ENCODE measurements around the gene SLC6A19.

SLC6A19 gene

GRCh38 chr5:1189269-1189668 is 12.1 kb upstream of the SLC6A19 start:
- no peak for TF ChIP-seq ZNF274 (IDR thresholded peaks at IDR 0.05; ENCODE audit: low read depth, low read length)
- H3K4me3 ChIP-seq (ENCODE audit: low read length), result no peak overlapping the region

- H3K4me3 ChIP-seq (ENCODE audit: low read length), result no peak overlapping the region
- TF ChIP-seq ZNF274 (IDR thresholded peaks at IDR 0.05; ENCODE audit: low read depth, low read length), result no peak
These were observed 11.1 kb upstream of the SLC6A19 start for GRCh38 chr5:1190278-1190677.

DNA sequence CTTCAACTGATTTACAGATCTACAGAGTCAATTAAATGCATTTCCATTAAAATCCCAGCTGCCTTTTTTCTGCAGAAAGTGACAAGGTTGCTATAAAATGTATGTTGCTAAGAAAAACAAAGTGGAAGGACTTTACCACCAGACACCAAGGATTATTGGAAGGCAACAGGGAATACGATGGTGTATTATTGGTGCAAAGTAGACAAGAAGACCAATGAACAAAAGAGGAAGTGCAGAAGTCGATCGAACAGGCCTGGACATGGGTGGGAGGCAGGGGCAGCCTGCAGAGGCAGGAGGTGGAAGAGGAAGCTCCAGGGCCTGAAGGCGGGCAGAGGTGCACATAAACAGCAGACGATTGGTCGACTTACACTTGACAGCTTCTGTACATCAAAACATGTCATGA is 10.6 kb upstream of the SLC6A19 start:
- TF ChIP-seq ZNF274 (IDR thresholded peaks at IDR 0.05; ENCODE audit: low read depth, low read length), result no peak
- H3K4me3 ChIP-seq (ENCODE audit: low read length), result no peak overlapping the region

DNA sequence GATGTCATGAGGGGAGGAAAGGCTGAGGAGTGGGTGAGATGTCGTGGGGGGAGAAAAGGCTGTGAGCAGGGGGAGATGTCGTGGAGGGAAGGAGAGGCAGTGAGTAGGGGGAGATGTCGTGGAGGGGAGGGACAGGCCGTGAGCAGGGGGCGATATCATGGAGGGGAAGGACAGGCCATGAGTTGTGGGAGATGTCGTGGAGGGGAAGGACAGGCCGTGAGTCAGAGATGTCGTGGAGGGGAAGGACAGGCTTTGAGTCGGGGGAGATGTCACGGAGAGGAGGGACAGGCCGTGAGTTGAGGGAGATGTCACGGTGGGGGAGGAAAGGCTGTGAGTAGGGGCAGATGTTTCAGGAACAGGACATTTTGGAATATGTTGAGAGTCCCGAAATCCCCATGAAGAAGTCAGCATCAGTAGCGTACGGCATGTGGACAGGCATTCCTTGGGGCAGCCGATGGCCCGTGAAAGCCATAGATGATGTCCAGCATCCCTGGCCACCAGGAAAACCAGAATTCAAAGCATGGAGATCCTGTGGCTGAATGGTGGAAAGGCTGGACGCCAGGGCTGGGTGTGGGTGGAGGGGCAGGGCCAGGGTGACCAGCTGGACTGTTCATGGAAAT is 8.3 kb upstream of the SLC6A19 start:
- TF ChIP-seq ZNF274 (IDR thresholded peaks at IDR 0.05; ENCODE audit: low read depth, low read length), result no peak
- H3K4me3 ChIP-seq (ENCODE audit: low read length), result no peak overlapping the region

DNA sequence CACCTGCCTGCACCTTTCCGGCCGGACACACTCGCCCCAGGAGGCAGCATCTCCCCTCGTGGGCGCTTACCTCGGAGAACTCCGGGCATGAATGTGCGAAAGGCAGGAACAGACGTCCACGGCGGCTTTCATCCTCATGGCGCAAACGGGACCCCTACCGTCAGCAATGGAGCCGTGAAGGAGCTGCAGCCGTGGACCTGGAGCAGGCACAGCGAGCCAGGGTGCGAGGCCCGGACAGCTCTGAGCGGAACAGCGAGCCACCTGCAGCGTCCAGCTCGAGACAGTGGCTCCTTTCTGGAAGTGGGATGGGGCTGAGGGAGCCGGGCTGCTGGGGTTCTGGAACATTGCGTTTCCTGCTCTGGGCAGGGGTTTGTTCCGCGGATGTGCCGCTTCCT is 7.8 kb upstream of the SLC6A19 start:
- no peak for TF ChIP-seq ZNF274 (IDR thresholded peaks at IDR 0.05; ENCODE audit: low read depth, low read length)
- H3K4me3 ChIP-seq (ENCODE audit: low read length), result no peak overlapping the region

- no peak overlapping the region for H3K4me3 ChIP-seq (ENCODE audit: low read length)
- TF ChIP-seq ZNF274 (IDR thresholded peaks at IDR 0.05; ENCODE audit: low read depth, low read length), result no peak
These were observed 7.0 kb upstream of the SLC6A19 start for GRCh38 chr5:1194378-1194777.

GRCh38 chr5:1195439-1195838 is 6.0 kb upstream of the SLC6A19 start:
- no peak overlapping the region for H3K4me3 ChIP-seq (ENCODE audit: low read length)
- no peak for TF ChIP-seq ZNF274 (IDR thresholded peaks at IDR 0.05; ENCODE audit: low read depth, low read length)

DNA sequence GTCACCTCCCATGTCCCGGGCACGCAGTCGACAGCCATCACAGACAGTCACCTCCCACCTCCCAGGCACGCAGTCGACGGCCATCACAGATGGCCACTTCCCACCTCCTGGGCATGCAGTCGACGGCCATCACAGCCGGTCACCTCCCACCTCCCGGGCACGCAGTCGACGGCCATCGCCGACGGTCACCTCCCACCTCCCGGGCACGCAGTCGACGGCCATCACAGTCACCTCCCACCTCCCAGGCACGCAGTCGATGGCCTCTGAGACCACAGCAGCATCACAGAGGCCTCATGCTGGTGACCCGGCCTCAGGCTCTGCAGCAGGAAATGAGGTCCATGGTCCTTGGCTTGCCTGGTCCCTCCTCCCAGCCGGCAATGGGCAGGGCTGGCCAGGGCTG is 5.5 kb upstream of the SLC6A19 start:
- H3K4me3 ChIP-seq (ENCODE audit: low read length), result no peak overlapping the region
- no peak for TF ChIP-seq ZNF274 (IDR thresholded peaks at IDR 0.05; ENCODE audit: low read depth, low read length)

- no peak overlapping the region for H3K4me3 ChIP-seq (ENCODE audit: low read length)
- TF ChIP-seq ZNF274 (IDR thresholded peaks at IDR 0.05; ENCODE audit: low read depth, low read length), result no peak
These were observed 4.8 kb upstream of the SLC6A19 start for GRCh38 chr5:1196562-1196961.

- no peak for TF ChIP-seq ZNF274 (IDR thresholded peaks at IDR 0.05; ENCODE audit: low read depth, low read length)
- H3K4me3 ChIP-seq (ENCODE audit: low read length), result no peak overlapping the region
These were observed 3.3 kb upstream of the SLC6A19 start for GRCh38 chr5:1197876-1198666.

GRCh38 chr5:1199340-1199648 is 2.1 kb upstream of the SLC6A19 start:
- H3K4me3 ChIP-seq (ENCODE audit: low read length), result no peak overlapping the region
- TF ChIP-seq ZNF274 (IDR thresholded peaks at IDR 0.05; ENCODE audit: low read depth, low read length), result no peak

DNA sequence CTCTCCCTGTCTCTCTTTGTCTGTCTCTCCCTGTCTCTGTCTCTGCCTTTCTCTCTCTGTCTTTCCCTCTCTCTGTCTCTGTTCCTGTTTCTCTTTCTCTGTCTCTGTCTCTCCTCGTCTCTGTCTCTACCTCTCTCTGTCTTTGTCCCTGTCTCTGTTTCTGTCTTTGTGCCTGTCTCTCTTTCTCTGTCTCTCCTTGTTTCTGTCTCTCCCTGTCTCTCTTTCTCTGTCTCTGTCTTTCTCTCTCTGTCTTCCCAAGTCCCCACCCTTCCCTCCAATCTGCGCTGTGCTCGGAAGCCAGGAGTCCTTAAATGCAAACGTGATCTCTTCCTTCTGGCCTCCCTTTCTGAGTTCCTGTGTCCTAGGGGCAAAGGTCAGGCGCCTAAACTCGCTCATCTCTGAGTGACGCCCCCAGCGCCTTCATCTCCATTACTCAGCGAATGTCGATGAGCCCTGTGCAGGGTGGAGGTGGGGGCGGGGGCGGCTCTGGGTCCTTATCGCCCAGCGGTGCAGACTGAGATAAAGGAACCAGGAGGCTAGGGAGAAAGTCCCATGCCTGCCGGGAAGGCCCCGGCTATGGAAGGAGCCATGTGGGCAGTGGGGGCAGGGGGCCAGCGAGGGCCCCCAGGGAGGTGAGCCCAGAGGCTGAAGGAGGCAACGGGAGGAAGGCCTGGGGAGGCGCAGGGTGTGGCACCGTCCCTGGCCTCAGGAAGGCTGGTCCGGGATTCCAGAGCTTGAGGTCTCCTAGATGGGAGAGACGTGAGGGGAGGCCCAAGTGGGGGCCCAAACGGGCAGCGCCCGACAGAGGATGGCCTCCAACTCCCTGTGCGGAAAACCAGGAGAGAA is 1.5 kb upstream of the SLC6A19 start:
- no peak overlapping the region for H3K4me3 ChIP-seq (ENCODE audit: low read length)
- no peak for TF ChIP-seq ZNF274 (IDR thresholded peaks at IDR 0.05; ENCODE audit: low read depth, low read length)

DNA sequence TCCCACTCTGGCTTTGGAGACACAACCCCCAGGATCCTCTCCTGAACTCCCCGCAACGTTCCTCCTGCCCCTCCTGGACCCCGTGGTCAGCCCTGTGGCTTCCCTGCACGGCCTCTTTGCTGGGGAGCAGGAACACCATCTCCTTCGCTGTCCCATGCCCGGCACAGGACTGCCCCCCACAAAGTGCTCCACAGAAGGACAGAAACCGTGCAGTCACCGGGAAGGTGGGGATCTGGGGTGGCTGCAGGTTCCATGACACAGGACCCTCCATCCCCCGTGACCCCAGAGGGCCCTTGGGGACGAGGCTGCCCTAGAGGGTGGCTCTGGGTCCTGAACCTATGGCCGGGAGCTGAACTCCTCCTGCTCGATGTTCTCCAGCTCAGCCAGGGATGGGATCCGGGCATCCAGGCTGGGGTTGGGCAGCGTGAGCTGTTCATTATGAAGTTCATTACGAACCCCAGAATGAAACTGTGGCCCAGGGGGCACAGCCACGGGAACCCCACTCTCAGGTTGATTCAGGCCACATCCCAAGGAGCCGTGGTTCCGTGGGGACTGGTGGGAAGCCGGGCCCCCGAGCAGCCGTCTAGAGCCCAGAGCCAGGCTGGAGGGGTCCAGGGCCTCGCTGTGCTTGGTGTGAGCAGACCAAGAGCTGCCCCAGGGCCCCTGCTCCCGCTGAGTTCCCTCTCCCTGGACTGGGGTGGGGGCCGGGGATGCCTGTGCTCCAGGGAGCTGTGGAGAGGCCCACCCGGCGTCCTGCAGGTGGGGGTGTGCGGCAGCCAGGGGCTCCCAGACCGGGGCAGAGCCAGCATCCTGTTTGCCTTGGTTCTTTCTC is 684 bp upstream of the SLC6A19 start:
- TF ChIP-seq ZNF274 (IDR thresholded peaks at IDR 0.05; ENCODE audit: low read depth, low read length), result no peak
- H3K4me3 ChIP-seq (ENCODE audit: low read length), result no peak overlapping the region

Data from GM08714 (cell line).